Left hindlimb (tissue), 1 donor: ENCODE data around the gene BBIP1.
A peak's percentile ranks its signal among the peaks of the same experiment; 100 is the strongest.

Source experiments
- DNase-seq: peaks from one replicate; pipeline ENCODE4 v3.0.0-alpha.2; 2018

BBIP1 gene

GRCh38 chr10:110861930-110862649 is 56.9 kb downstream of the BBIP1 start:
- DNase-seq: no peak

- DNase-seq: no peak
Observed at GRCh38 chr10:110861476-110861875, 57.5 kb downstream of the BBIP1 start.

GRCh38 chr10:110860576-110861241 is 58.3 kb downstream of the BBIP1 start:
- DNase-seq: no peak

GRCh38 chr10:110859973-110860376 is 59.0 kb downstream of the BBIP1 start:
- DNase-seq: no peak

DNA sequence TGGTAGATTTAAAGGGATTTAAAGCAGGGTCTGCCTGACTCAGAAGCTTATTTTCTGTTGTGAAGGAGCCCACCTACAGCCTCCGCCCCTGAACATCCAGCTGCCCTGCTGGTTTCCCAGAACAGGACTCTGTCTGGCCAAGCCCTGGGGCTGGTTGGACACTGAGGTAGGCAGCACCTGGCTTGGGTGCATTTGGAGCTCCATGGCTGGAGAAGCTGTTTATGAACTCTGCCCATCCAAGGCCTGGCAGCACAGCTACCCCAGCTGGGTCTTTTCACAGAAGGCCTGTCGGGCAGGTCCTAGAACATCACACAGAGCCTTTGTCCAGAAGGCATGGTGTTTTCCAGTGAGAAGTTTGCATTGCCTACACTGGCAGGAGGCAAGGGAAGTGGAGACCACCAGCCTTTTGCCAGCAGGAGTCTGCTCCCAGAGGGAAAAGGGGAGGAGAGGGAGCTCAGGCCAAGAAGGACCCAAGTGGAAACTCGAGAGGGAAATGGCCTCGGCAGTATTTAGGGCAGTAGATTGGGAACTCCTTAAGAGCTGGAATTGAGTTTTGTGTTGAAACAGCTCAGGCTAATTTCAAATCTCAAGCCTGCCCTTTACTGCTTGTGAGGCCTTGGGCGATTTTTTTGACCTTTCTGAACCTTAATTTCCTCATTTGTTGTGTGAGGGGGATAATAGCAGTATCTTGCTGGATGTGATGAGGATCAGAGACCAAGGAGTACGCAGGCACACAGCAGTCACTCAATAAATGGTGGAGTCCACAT is 59.6 kb downstream of the BBIP1 start:
- DNase-seq: no peak

GRCh38 chr10:110858297-110858934 is 60.6 kb downstream of the BBIP1 start:
- no peak for DNase-seq

DNA sequence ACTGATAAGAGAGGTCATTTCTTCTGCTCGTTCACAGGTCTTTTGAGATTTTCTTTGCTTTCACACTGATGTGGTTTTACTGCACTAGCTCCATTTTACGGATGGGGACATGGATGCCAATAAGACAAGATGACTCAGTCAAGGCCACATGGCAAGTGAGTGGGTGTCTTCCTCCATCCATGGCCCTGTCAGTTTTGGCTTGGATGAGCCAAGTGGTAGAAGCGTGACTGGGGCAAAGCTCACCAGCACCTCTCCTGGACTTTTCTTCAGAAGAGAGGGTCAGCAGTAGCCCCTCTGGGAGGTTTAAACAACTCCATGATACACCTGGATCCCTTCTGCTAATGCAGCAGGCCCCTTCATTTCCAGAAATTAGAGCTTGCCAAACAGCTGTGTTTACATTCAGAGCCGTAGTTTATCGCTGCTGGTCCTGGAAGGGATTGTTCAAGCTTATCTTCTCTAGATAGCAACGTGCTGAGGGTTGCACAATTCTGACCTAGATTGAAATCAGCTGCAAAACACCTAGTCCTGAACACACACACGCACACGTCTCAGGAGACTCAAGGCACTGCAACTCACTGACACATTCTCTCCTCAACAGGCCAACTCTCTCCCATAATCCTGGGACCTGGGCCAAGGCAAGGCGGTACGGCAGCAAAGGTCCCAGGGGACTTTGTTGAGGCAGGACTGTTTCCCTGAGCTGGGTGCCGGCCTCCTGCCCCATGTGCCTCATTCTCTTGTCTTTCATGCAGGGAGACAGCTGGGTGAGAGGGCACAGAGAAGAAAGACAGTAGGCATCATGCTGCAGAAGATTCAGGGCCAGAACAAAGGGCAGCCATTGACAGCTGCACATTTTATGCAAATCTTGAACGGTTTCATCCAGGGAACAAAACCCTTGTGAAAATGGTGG is 61.5 kb downstream of the BBIP1 start:
- no peak for DNase-seq

DNA sequence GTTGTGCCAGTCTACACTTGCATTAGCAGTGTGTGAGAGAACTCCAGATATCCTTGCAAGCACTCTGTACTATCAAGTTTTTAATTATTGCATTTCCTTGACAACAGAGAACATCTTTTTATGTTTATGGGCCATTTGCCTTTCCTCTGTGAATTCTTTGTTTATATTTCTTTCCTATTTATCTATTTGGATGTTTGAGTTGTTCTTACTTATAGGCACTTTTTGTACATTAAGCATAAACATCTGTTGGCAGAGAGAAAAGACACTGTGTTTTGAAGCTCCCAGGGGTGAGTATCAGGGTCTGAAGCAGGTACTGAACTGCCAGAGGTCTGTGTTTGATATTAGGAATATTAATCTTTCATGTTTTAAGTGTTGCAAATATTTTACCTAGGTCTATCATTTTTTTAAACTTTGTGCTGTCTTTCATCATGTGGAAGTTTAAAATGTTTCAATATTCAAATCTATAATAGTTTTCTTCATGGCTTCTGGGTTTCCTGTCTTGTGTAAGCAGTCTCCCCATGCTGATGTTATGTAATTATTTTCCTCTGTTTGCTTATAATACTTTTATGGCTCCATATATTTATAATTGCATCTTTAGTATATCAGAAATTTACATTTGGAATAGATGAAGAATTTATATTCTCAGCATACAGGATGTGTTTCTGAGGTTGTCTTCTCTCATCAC is 64.9 kb downstream of the BBIP1 start:
- no peak for DNase-seq

- DNase-seq: no peak
Observed at GRCh38 chr10:110852947-110853346, 66.0 kb downstream of the BBIP1 start.

- DNase-seq: no peak
Observed at GRCh38 chr10:110852255-110852896, 66.6 kb downstream of the BBIP1 start.

GRCh38 chr10:110851020-110851612 is 67.9 kb downstream of the BBIP1 start:
- DNase-seq: peak; percentile 80

GRCh38 chr10:110850099-110850498 is 68.9 kb downstream of the BBIP1 start:
- DNase-seq: no peak
